Endodermal cell (in vitro differentiated cells): ENCODE data around the gene EVPL. TPM values are rescaled to one million over a fixed set of nuclear protein-coding genes. Genes with fewer than 3 reads are reported as not detected.

Experiments used
- DNase-seq: peaks from one replicate; pipeline ENCODE4 v3.0.0-alpha.2; 2017
- H3K27ac ChIP-seq: 2 replicates; pipeline ENCODE4 v1.5.1; 2013; ENCODE audit warnings: mild to moderate bottlenecking, low read depth, low read length, moderate library complexity
- H3K27me3 ChIP-seq: 2 replicates; pipeline ENCODE4 v1.6.1; 2013; ENCODE audit warnings: mild to moderate bottlenecking, low read length, moderate library complexity; ENCODE audit not compliant: insufficient read depth, control insufficient read depth, poor library complexity, severe bottlenecking
- H3K36me3 ChIP-seq: 2 replicates; pipeline ENCODE4 v1.7.0; 2013; ENCODE audit warnings: mild to moderate bottlenecking, low read length, moderate library complexity; ENCODE audit not compliant: control insufficient read depth, insufficient read depth
- H3K4me1 ChIP-seq: one replicate; pipeline ENCODE4 v1.7.0; 2013; ENCODE audit warnings: low read length; ENCODE audit not compliant: control insufficient read depth, insufficient read depth
- H3K4me3 ChIP-seq: 2 replicates; pipeline ENCODE4 v1.5.1; 2013; ENCODE audit warnings: mild to moderate bottlenecking, low read length, moderate library complexity
- H3K9ac ChIP-seq: 2 replicates; pipeline ENCODE4 v1.6.1; 2013; ENCODE audit warnings: mild to moderate bottlenecking, low read length, moderate library complexity; ENCODE audit not compliant: poor library complexity, severe bottlenecking; ENCODE audit errors: extremely low read depth
- H3K9me3 ChIP-seq: 2 replicates; pipeline ENCODE4 v1.6.1; 2013; ENCODE audit warnings: mild to moderate bottlenecking, low read length, moderate library complexity; ENCODE audit not compliant: control insufficient read depth
- H3K27ac Mint-ChIP-seq: 2 replicates; pipeline ENCODE4 v1.8.0; 2020; ENCODE audit warnings: mixed read lengths
- H3K27me3 Mint-ChIP-seq: 2 replicates; pipeline ENCODE4 v1.8.0; 2021; ENCODE audit warnings: mild to moderate bottlenecking, mixed read lengths; ENCODE audit not compliant: insufficient read depth
- H3K36me3 Mint-ChIP-seq: 2 replicates; pipeline ENCODE4 v1.8.0; 2020; ENCODE audit warnings: low read depth, mixed read lengths
- H3K4me1 Mint-ChIP-seq: 2 replicates; pipeline ENCODE4 v1.8.0; 2020; ENCODE audit warnings: mixed read lengths
- H3K4me3 Mint-ChIP-seq: 2 replicates; pipeline ENCODE4 v1.8.0; 2020; ENCODE audit warnings: mild to moderate bottlenecking, moderate library complexity, mixed read lengths
- H3K9me3 Mint-ChIP-seq: 2 replicates; pipeline ENCODE4 v1.8.0; 2020; ENCODE audit warnings: mild to moderate bottlenecking, mixed read lengths
- CTCF ChIP-seq: fragments of 200-600 bp; sonication (generic); conservative IDR thresholded peaks from 2 replicates; pipeline ENCODE4 v1.5.0; 2021; ENCODE audit warnings: antibody characterized with exemption, mild to moderate bottlenecking
- WGBS, 2 experiments: methylation state at CpG; one replicate each; pipeline versions ENCODE4 v1.1.5 to v1.1.7; 2013; ENCODE audit warnings: missing lambda C conversion rate in 2 of 2, mixed read lengths in 1 of 2; ENCODE audit not compliant: insufficient coverage in 1 of 2, insufficient read length in 1 of 2; 5-methylcytosine and 5-hydroxymethylcytosine counted together
- total RNA-seq, 2 donors: library from RNA; stranded (reverse); fragmentation: NEBNext Ultra II Directional in 1 of 2; extraction: Animal tissue kit (Norgen Biotek cat#: 25700) in 1 of 2; gene quantifications; 2 replicates in 1 of 2; 3 replicates in 1 of 2; pipeline ENCODE4 v1.2.1, GENCODE V29; 2021

Gene EVPL
- total RNA-seq, 2 donors from 2014 or later, result 0.20 to 0.51 TPM

GRCh38 chr17:76000016-76000754, 26.9 kb downstream of the EVPL start:
- no peaks in the 10 kb centered on the region for H3K9me3 ChIP-seq
- peak; percentile 93 for TF ChIP-seq CTCF
- WGBS, 2 experiments, result 80 to 85% methylated on average over 23 to 31 of the region's 31 CpGs
- no peaks in the 10 kb centered on the region for H3K4me1 ChIP-seq
- H3K27me3 ChIP-seq, result no peaks in the 10 kb centered on the region
- no peaks in the 10 kb centered on the region for H3K9me3 Mint-ChIP-seq
- peak overlapping the region; percentile 4 for H3K27ac ChIP-seq
- peak; percentile 98 for DNase-seq
- peaks cover 4% of the 10 kb centered on the region for H3K36me3 ChIP-seq
- no peaks in the 10 kb centered on the region for H3K27me3 Mint-ChIP-seq
- no peak overlapping the region for H3K4me3 Mint-ChIP-seq
- peaks cover 13% of the 10 kb centered on the region for H3K36me3 Mint-ChIP-seq
- H3K4me3 ChIP-seq, result no peak overlapping the region
- no peak overlapping the region for H3K9ac ChIP-seq
- no peaks in the 10 kb centered on the region for H3K4me1 Mint-ChIP-seq
- H3K27ac Mint-ChIP-seq, result peak overlapping the region; percentile 84

- H3K27me3 Mint-ChIP-seq, result no peaks in the 10 kb centered on the region
- WGBS, 2 experiments, result 94 to 96% methylated on average over 9 of the region's 9 CpGs
- Histone ChIP-seq H3K36me3 (peaks cover 3% of the 10 kb centered on the region), H3K9me3 (no peaks in the 10 kb centered on the region), H3K27me3 (no peaks in the 10 kb centered on the region), H3K4me1 (no peaks in the 10 kb centered on the region), H3K27ac (no peak overlapping the region), H3K9ac (no peak overlapping the region), H3K4me3 (no peak overlapping the region)
- peaks cover 24% of the 10 kb centered on the region for H3K36me3 Mint-ChIP-seq
- no peaks in the 10 kb centered on the region for H3K9me3 Mint-ChIP-seq
- H3K27ac Mint-ChIP-seq, result peak overlapping the region; percentile 39
- no peak overlapping the region for H3K4me3 Mint-ChIP-seq
- no peaks in the 10 kb centered on the region for H3K4me1 Mint-ChIP-seq
- peak; percentile 39 for DNase-seq
- TF ChIP-seq CTCF, result no peak
These were observed 28.7 kb downstream of the EVPL start for GRCh38 chr17:75998327-75998795.

DNA sequence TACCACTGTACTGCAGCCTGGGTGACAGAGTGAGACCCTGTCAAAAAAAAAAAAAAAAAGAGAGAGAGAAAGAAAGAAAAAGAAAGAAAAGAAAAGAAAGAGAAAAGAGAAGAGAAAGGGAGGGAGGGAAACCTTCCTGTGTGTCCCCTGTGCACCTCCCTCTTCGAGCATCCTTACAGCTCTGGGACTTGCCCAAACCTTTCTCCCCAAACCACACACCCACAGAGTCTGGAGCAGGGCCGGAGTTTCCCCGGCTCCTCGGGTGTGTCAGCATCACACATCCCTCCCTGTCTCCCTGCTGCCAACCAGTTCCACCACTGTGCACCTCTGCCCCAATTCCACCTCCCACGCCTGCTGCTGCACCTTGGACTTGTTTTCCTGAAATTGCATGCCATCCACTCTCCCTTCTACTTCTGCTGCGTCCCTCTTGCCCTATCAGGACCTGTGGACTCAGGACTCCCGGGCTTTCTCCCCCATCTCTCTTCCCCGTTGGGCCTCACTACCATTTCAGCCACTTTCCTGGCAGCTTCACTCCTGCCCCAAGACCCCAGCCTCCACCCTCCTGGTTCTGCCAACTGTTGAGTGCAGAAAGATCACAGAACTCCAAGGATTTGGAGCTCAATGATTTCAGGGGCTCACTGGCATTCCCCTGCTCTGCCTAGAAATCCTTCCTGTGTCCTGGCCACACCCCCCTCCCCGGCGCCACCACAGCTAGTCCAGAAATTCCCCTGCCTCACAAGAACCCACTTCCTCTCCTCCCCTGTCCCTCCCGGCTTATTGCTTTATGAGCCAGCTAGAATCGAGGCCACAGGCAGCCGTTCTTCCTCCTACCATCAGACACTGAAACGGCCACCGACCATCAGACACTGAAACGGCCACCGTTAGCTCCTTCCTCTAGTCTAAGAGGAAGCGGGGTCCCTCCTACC, 30.2 kb downstream of the EVPL start:
- no peak for TF ChIP-seq CTCF
- no peaks in the 10 kb centered on the region for H3K9me3 ChIP-seq
- H3K4me1 ChIP-seq, result no peaks in the 10 kb centered on the region
- H3K9me3 Mint-ChIP-seq, result no peaks in the 10 kb centered on the region
- H3K27ac Mint-ChIP-seq, result peak overlapping the region; percentile 54
- no peak overlapping the region for H3K4me3 ChIP-seq
- peaks cover under 1% of the 10 kb centered on the region for H3K36me3 ChIP-seq
- H3K4me3 Mint-ChIP-seq, result no peak overlapping the region
- peak; percentile 70 for DNase-seq
- H3K27me3 Mint-ChIP-seq, result no peaks in the 10 kb centered on the region
- H3K27me3 ChIP-seq, result no peaks in the 10 kb centered on the region
- H3K36me3 Mint-ChIP-seq, result peaks cover 27% of the 10 kb centered on the region
- no peaks in the 10 kb centered on the region for H3K4me1 Mint-ChIP-seq
- 81 to 82% methylated on average over 11 to 18 of the region's 18 CpGs for WGBS, 2 experiments
- H3K9ac ChIP-seq, result no peak overlapping the region
- peak overlapping the region; percentile 53 for H3K27ac ChIP-seq
